NB4 (cell line): ENCODE results near the gene LAMC2.

ENCODE experiments used
- POLR2A ChIP-seq: IDR thresholded peaks from 2 replicates; pipeline ENCODE4 v1.6.1; 2011; ENCODE audit warnings: mild to moderate bottlenecking; ENCODE audit not compliant: insufficient read length; ENCODE audit errors: extremely low read depth
- TF ChIP-seq, protein P1 (sequence below): IDR thresholded peaks from one replicate; pipeline ENCODE4 v1.5.1; 2012; ENCODE audit warnings: low read depth, low read length
- TF ChIP-seq, protein P2 (sequence below): IDR thresholded peaks from 2 replicates; pipeline ENCODE4 v1.6.1; 2011; ENCODE audit warnings: low read depth, low read length

DNA sequence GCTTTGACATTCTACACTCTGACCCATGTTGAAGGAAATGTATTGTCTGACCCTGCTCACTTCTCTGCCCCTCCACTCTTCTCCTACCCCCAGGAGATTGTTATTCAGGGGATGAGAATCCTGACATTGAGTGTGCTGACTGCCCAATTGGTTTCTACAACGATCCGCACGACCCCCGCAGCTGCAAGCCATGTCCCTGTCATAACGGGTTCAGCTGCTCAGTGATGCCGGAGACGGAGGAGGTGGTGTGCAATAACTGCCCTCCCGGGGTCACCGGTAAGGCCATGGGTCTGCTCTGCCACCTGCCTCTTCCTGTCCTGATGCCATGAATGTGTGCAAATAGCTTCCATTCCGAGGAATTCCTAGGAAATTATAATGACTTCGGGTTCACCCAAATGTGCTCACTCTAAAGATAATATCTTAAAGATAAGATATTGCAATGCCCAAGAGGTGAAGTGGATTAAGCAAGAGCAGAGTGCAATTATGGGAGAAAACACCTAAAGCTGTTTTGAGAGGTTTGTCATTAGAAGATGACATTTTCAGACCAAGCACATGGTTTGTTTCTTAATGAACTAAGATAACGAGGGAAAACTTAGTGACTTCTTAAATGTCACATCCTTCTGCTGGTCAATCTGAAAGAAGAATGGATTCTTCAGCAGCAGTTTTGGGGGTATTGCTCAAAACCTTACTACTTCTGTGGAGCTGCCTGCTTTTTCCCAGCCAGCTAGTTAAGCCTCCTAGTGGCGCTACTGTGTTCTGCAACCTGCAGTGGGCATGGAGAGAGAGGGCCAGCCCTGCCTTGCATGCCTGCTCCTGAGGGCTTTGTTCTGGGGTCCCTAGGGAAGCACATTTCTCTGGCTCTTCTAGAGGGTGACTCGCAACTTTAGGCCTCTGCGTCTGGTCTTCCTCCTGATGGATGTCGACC lies 41.6 kb downstream of the LAMC2 start:
- TF ChIP-seq, protein P1, sequence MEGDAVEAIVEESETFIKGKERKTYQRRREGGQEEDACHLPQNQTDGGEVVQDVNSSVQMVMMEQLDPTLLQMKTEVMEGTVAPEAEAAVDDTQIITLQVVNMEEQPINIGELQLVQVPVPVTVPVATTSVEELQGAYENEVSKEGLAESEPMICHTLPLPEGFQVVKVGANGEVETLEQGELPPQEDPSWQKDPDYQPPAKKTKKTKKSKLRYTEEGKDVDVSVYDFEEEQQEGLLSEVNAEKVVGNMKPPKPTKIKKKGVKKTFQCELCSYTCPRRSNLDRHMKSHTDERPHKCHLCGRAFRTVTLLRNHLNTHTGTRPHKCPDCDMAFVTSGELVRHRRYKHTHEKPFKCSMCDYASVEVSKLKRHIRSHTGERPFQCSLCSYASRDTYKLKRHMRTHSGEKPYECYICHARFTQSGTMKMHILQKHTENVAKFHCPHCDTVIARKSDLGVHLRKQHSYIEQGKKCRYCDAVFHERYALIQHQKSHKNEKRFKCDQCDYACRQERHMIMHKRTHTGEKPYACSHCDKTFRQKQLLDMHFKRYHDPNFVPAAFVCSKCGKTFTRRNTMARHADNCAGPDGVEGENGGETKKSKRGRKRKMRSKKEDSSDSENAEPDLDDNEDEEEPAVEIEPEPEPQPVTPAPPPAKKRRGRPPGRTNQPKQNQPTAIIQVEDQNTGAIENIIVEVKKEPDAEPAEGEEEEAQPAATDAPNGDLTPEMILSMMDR, result peak; percentile 78
- TF ChIP-seq POLR2A, result no peak
- TF ChIP-seq, protein P2, sequence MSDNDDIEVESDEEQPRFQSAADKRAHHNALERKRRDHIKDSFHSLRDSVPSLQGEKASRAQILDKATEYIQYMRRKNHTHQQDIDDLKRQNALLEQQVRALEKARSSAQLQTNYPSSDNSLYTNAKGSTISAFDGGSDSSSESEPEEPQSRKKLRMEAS, result no peak
